SK-N-SH treated with all-trans-retinoic acid at 6 μM for 48 hours (cell line): ENCODE results near the gene NEU2.

ENCODE experiments used
- ATAC-seq: fragments of 200-7000 bp; cut with Tn5 transposase; 3 replicates; pipeline ENCODE4 v1.9.1; 2020; ENCODE audit warnings: mild to moderate bottlenecking, moderate library complexity
- ESRRG ChIP-seq: fragments of 250-450 bp; sonication (Bioruptor Pico); IDR thresholded peaks from 2 replicates; pipeline ENCODE4 v1.6.1; 2021; ENCODE audit warnings: mild to moderate bottlenecking
- GLIS3 ChIP-seq: fragments of 250-450 bp; sonication (Bioruptor Pico); IDR thresholded peaks from 2 replicates; pipeline ENCODE4 v1.5.0; 2020; ENCODE audit warnings: mild to moderate bottlenecking, moderate library complexity
- ISL1 ChIP-seq: fragments of 250-450 bp; sonication (Bioruptor Pico); IDR thresholded peaks from 2 replicates; pipeline ENCODE4 v2.1.2; 2022; ENCODE audit warnings: mild to moderate bottlenecking, moderate library complexity
- OSR1 ChIP-seq: fragments of 250-450 bp; sonication (Bioruptor Pico); IDR thresholded peaks from 2 replicates; pipeline ENCODE4 v1.8.0; 2022; ENCODE audit warnings: moderate library complexity, mild to moderate bottlenecking, inconsistent platforms
- PPARA ChIP-seq: fragments of 250-450 bp; sonication (Bioruptor Pico); IDR thresholded peaks from 2 replicates; pipeline ENCODE4 v1.5.0; 2020; ENCODE audit warnings: mild to moderate bottlenecking, borderline replicate concordance
- RARB ChIP-seq: fragments of 250-450 bp; sonication (Bioruptor Pico); IDR thresholded peaks from 2 replicates; pipeline ENCODE4 v1.8.0; 2021; ENCODE audit warnings: mild to moderate bottlenecking, moderate library complexity
- SNAI2 ChIP-seq: fragments of 250-450 bp; sonication (Bioruptor Pico); IDR thresholded peaks from 2 replicates; pipeline ENCODE4 v1.5.0; 2020; ENCODE audit warnings: mild to moderate bottlenecking, moderate library complexity
- TCF4 ChIP-seq: fragments of 250-450 bp; sonication (Bioruptor Pico); IDR thresholded peaks from 2 replicates; pipeline ENCODE4 v1.8.0; 2021; ENCODE audit warnings: mild to moderate bottlenecking, moderate library complexity, borderline replicate concordance
- TOX ChIP-seq: fragments of 250-450 bp; sonication (Bioruptor Pico); IDR thresholded peaks from 2 replicates; pipeline ENCODE4 v1.8.0; 2021; ENCODE audit warnings: mild to moderate bottlenecking, moderate library complexity, borderline replicate concordance
- ZC3H10 ChIP-seq: fragments of 250-450 bp; sonication (Bioruptor Pico); IDR thresholded peaks from 2 replicates; pipeline ENCODE4 v1.5.1; 2021; ENCODE audit warnings: mild to moderate bottlenecking, moderate library complexity
- ZFP3 ChIP-seq: fragments of 250-450 bp; sonication (Bioruptor Pico); IDR thresholded peaks from 2 replicates; pipeline ENCODE4 v1.5.0; 2020; ENCODE audit warnings: mild to moderate bottlenecking, moderate library complexity
- ZFP30 ChIP-seq: fragments of 450-650 bp; formaldehyde crosslinking; IDR thresholded peaks from 2 replicates; pipeline ENCODE4 v1.5.0; 2022; ENCODE audit warnings: mild to moderate bottlenecking, moderate library complexity
- ZNF565 ChIP-seq: fragments of 450-650 bp; formaldehyde crosslinking; conservative IDR thresholded peaks from 2 replicates; pipeline ENCODE4 v1.5.0; 2020; ENCODE audit warnings: low read depth, mild to moderate bottlenecking, moderate library complexity
- ZNF70 ChIP-seq: fragments of 450-650 bp; formaldehyde crosslinking; IDR thresholded peaks from 2 replicates; pipeline ENCODE4 v1.5.0; 2020; ENCODE audit warnings: mild to moderate bottlenecking, moderate library complexity
- ZNF8 ChIP-seq: fragments of 450-650 bp; formaldehyde crosslinking; IDR thresholded peaks from 2 replicates; pipeline ENCODE4 v1.5.0; 2020; ENCODE audit warnings: mild to moderate bottlenecking, moderate library complexity
- TF ChIP-seq, protein P1 (sequence below): fragments of 250-450 bp; sonication (Bioruptor Pico); IDR thresholded peaks from 2 replicates; pipeline ENCODE4 v1.5.0; 2020; ENCODE audit warnings: mild to moderate bottlenecking, moderate library complexity
- TF ChIP-seq, protein P2 (sequence below): fragments of 250-450 bp; sonication (Bioruptor Pico); IDR thresholded peaks from 2 replicates; pipeline ENCODE4 v1.8.0; 2020; ENCODE audit warnings: mild to moderate bottlenecking, moderate library complexity, borderline replicate concordance
- TF ChIP-seq, protein P3 (sequence below): fragments of 250-450 bp; sonication (Bioruptor Pico); IDR thresholded peaks from 2 replicates; pipeline ENCODE4 v1.5.1; 2021; ENCODE audit warnings: mild to moderate bottlenecking, moderate library complexity
- TF ChIP-seq, protein P4 (sequence below): fragments of 250-450 bp; sonication (Bioruptor Pico); IDR thresholded peaks from 2 replicates; pipeline ENCODE4 v1.5.1; 2020; ENCODE audit warnings: low read depth, mild to moderate bottlenecking, moderate library complexity
- TF ChIP-seq, protein P5 (sequence below): fragments of 250-450 bp; sonication (Bioruptor Pico); IDR thresholded peaks from 2 replicates; pipeline ENCODE4 v1.8.0; 2021; ENCODE audit warnings: low read depth, mild to moderate bottlenecking, moderate library complexity, borderline replicate concordance

The NEU2 gene

DNA sequence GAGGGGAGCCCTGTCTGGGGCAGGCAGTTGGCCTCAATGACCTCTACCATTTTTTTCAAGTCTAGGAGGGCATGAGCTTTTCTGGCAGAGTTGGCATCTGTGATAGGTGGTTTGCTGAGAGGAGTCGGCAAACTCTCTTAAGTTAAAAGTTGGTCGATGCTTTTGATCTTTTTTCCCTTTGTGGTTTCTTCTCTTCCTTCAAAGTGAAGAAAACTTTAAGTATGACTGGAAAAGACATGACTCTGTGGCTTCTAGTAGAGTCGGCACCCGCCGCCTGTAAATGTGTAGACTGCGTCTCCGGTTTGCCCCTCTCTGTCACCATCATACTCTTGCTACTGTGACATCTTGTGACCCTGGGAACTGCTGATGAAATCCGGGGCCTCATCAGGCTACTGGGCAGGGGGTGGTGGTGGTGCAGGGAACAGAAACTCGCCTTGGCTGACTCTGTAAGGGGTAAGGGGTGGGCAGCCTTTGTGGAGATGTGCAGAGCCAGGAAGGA is 48.8 kb downstream of the NEU2 start:
- TF ChIP-seq RARB (CRISPR knock-in tag) (no peak), ZC3H10 (no peak), ZNF70 (CRISPR knock-in tag) (no peak), ESRRG (no peak), GLIS3 (CRISPR knock-in tag) (no peak), ZNF8 (no peak), PPARA (no peak), ISL1 (CRISPR knock-in tag) (no peak), SNAI2 (CRISPR knock-in tag) (no peak), ZFP30 (CRISPR knock-in tag) (no peak)
- TF ChIP-seq, protein P1, sequence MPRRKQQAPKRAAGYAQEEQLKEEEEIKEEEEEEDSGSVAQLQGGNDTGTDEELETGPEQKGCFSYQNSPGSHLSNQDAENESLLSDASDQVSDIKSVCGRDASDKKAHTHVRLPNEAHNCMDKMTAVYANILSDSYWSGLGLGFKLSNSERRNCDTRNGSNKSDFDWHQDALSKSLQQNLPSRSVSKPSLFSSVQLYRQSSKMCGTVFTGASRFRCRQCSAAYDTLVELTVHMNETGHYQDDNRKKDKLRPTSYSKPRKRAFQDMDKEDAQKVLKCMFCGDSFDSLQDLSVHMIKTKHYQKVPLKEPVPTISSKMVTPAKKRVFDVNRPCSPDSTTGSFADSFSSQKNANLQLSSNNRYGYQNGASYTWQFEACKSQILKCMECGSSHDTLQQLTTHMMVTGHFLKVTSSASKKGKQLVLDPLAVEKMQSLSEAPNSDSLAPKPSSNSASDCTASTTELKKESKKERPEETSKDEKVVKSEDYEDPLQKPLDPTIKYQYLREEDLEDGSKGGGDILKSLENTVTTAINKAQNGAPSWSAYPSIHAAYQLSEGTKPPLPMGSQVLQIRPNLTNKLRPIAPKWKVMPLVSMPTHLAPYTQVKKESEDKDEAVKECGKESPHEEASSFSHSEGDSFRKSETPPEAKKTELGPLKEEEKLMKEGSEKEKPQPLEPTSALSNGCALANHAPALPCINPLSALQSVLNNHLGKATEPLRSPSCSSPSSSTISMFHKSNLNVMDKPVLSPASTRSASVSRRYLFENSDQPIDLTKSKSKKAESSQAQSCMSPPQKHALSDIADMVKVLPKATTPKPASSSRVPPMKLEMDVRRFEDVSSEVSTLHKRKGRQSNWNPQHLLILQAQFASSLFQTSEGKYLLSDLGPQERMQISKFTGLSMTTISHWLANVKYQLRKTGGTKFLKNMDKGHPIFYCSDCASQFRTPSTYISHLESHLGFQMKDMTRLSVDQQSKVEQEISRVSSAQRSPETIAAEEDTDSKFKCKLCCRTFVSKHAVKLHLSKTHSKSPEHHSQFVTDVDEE: no peak
- TF ChIP-seq, protein P2, sequence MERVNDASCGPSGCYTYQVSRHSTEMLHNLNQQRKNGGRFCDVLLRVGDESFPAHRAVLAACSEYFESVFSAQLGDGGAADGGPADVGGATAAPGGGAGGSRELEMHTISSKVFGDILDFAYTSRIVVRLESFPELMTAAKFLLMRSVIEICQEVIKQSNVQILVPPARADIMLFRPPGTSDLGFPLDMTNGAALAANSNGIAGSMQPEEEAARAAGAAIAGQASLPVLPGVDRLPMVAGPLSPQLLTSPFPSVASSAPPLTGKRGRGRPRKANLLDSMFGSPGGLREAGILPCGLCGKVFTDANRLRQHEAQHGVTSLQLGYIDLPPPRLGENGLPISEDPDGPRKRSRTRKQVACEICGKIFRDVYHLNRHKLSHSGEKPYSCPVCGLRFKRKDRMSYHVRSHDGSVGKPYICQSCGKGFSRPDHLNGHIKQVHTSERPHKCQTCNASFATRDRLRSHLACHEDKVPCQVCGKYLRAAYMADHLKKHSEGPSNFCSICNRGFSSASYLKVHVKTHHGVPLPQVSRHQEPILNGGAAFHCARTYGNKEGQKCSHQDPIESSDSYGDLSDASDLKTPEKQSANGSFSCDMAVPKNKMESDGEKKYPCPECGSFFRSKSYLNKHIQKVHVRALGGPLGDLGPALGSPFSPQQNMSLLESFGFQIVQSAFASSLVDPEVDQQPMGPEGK: no peak
- TF ChIP-seq, protein P3, sequence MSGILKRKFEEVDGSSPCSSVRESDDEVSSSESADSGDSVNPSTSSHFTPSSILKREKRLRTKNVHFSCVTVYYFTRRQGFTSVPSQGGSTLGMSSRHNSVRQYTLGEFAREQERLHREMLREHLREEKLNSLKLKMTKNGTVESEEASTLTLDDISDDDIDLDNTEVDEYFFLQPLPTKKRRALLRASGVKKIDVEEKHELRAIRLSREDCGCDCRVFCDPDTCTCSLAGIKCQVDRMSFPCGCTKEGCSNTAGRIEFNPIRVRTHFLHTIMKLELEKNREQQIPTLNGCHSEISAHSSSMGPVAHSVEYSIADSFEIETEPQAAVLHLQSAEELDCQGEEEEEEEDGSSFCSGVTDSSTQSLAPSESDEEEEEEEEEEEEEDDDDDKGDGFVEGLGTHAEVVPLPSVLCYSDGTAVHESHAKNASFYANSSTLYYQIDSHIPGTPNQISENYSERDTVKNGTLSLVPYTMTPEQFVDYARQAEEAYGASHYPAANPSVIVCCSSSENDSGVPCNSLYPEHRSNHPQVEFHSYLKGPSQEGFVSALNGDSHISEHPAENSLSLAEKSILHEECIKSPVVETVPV: no peak
- no peak for ATAC-seq

DNA sequence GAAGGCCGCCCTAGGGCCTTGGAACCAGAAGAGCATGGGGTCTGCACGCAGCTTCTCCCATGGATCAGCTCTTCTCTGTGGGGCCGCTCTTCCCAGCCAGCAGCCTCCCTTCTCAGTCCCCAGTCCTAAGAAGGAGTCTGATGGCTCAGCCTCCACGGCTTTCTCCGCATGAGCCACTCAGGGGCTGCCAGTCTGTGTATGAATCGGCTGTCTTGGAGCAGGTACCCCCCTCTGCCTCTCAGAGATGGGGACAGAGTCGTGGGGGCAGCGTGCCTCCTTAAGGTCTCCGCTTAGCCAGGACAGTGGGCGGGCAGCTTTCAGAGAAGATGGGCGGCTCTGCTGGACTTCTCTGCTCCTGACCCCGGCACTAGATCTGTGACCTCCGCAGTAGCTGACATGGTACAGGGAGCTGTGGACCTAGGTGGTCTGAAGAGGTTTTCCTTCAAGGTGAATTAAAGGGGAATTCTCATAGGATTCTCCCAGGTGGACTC is 49.3 kb downstream of the NEU2 start:
- no peak for TF ChIP-seq ZNF70 (CRISPR knock-in tag)
- TF ChIP-seq ZC3H10: no peak
- no peak for TF ChIP-seq ESRRG
- no peak for TF ChIP-seq ZFP3
- TF ChIP-seq RARB (CRISPR knock-in tag): no peak
- TF ChIP-seq OSR1: no peak
- TF ChIP-seq, protein P1: no peak
- no peak for TF ChIP-seq GLIS3 (CRISPR knock-in tag)
- TF ChIP-seq, protein P4, sequence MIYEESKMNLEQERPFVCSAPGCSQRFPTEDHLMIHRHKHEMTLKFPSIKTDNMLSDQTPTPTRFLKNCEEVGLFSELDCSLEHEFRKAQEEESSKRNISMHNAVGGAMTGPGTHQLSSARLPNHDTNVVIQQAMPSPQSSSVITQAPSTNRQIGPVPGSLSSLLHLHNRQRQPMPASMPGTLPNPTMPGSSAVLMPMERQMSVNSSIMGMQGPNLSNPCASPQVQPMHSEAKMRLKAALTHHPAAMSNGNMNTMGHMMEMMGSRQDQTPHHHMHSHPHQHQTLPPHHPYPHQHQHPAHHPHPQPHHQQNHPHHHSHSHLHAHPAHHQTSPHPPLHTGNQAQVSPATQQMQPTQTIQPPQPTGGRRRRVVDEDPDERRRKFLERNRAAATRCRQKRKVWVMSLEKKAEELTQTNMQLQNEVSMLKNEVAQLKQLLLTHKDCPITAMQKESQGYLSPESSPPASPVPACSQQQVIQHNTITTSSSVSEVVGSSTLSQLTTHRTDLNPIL (CRISPR knock-in tag): no peak
- no peak for TF ChIP-seq ISL1 (CRISPR knock-in tag)
- TF ChIP-seq ZNF565 (CRISPR knock-in tag): no peak
- no peak for TF ChIP-seq TOX (CRISPR knock-in tag)
- TF ChIP-seq TCF4 (CRISPR knock-in tag): no peak
- TF ChIP-seq, protein P3: no peak
- TF ChIP-seq PPARA: no peak
- TF ChIP-seq, protein P5, sequence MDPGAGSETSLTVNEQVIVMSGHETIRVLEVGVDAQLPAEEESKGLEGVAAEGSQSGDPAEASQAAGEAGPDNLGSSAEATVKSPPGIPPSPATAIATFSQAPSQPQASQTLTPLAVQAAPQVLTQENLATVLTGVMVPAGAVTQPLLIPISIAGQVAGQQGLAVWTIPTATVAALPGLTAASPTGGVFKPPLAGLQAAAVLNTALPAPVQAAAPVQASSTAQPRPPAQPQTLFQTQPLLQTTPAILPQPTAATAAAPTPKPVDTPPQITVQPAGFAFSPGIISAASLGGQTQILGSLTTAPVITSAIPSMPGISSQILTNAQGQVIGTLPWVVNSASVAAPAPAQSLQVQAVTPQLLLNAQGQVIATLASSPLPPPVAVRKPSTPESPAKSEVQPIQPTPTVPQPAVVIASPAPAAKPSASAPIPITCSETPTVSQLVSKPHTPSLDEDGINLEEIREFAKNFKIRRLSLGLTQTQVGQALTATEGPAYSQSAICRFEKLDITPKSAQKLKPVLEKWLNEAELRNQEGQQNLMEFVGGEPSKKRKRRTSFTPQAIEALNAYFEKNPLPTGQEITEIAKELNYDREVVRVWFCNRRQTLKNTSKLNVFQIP (CRISPR knock-in tag): no peak
- TF ChIP-seq ZFP30 (CRISPR knock-in tag): no peak
- TF ChIP-seq SNAI2 (CRISPR knock-in tag): no peak
- no peak for ATAC-seq
